ENCODE measurements around the gene MT1G. TPM values are rescaled to one million over a fixed set of nuclear protein-coding genes. Genes with fewer than 3 reads are reported as not detected.
A peak's percentile ranks its signal among the peaks of the same experiment; 100 is the strongest.
"Not testable (repeated sequence)": the region's sequence is repeated elsewhere in the genome, so short reads cannot be mapped to it uniquely, and the experiment has no call there.

The MT1G gene
- total and polyA plus RNA-seq, 7 donors: 2.0 to 2,487 (median 12.9) TPM

GRCh38 chr16:56677474-56677873 lies 9.6 kb upstream of the MT1G start:
- Histone ChIP-seq H3K4me1 (peaks cover 0 to 16% (median 14%) of the 10 kb centered on the region in 4 donors), H3K27me3 (peaks cover 5 to 48% (median 19%) of the 10 kb centered on the region in 3 donors), H3K36me3 (no peaks in the 10 kb centered on the region), H3K9me3 (no peaks in the 10 kb centered on the region), H3K27ac (no peak overlapping the region), H3K4me3 (no peak overlapping the region)
- WGBS, 2 donors: 72 to 80% methylated on average over 3 of the region's 3 CpGs
- no peak for DNase-seq
- intact Hi-C loops (cut with DNase I): no loop called here
- TF ChIP-seq CTCF (IDR thresholded peaks at IDR 0.05) (no peak), POLR2AphosphoS5 (IDR thresholded peaks at IDR 0.05) (no peak), POLR2A (IDR thresholded peaks at IDR 0.05) (no peak), EP300 (IDR thresholded peaks at IDR 0.05) (no peak)

DNA sequence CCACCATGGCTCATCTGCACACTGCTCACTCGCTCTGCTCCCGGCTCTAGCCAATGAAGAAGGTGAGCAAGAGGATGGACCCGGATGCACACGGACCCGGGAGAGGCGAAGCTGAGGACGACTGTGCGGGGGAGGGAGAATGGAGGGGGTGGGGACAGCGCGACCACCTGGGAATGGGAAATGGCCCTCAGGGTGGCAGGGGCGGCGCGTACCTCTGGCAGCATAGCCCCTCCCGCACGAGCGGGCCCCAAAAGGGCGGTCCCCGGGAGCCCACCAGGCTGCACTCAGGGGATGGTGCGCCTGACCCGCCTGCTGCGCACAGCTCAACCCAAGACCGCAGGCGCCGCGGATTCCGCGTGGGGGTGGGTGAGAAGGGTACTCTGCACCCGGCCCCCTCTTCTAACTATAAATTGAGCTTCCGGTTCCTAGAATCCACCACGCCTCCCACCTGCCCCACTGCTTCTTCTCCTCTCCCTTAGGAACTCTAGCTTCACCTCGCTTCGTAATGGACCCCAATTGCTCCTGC lies 7.9 kb upstream of the MT1G start:
- TF ChIP-seq POLR2A (IDR thresholded peaks at IDR 0.05): no peak
- no peak for TF ChIP-seq EP300 (IDR thresholded peaks at IDR 0.05)
- Histone ChIP-seq H3K4me1 (peaks cover 0 to 11% (median 9%) of the 10 kb centered on the region in 4 donors), H3K27me3 (peaks cover 5 to 64% (median 26%) of the 10 kb centered on the region in 3 donors), H3K4me3 (peak overlapping the region in 2 of 4 donors; percentile 1 to 5), H3K9me3 (no peaks in the 10 kb centered on the region), H3K36me3 (no peaks in the 10 kb centered on the region), H3K27ac (no peak overlapping the region)
- 3 to 8% methylated on average over 32 of the region's 32 CpGs for WGBS, 2 donors
- DNase-seq: no peak
- intact Hi-C loops (cut with DNase I): no loop called here

GRCh38 chr16:56674570-56674969 lies 6.7 kb upstream of the MT1G start:
- H3K4me3 ChIP-seq, H3K27ac ChIP-seq, H3K9me3 ChIP-seq, DNase-seq, H3K36me3 ChIP-seq: not testable (repeated sequence)
- H3K27me3 ChIP-seq: peaks cover 5 to 76% (median 37%) of the 10 kb centered on the region in 3 donors
- H3K4me1 ChIP-seq: peaks cover 0 to 14% (median 11%) of the 10 kb centered on the region in 4 donors
- intact Hi-C loops (cut with DNase I): loop anchor here (1.0 kb wide), 1 partner anchor 28 kb away; no protein-coding TSS in a partner anchor
- 88 to 94% methylated on average over 6 of the region's 6 CpGs for WGBS, 2 donors

- WGBS, 2 donors: 36 to 40% methylated on average over 12 of the region's 12 CpGs
- TF ChIP-seq CTCF (IDR thresholded peaks at IDR 0.05): peak in 3 of 4 experiments; percentile 44 to 57 (median 47)
- TF ChIP-seq POLR2A (IDR thresholded peaks at IDR 0.05): no peak
- Histone ChIP-seq H3K4me1 (peaks cover 0 to 19% (median 13%) of the 10 kb centered on the region in 4 donors), H3K27ac (no peak overlapping the region), H3K36me3 (no peaks in the 10 kb centered on the region), H3K9me3 (no peaks in the 10 kb centered on the region), H3K27me3 (peaks cover 5 to 82% (median 44%) of the 10 kb centered on the region in 3 donors), H3K4me3 (no peak overlapping the region)
- no peak for DNase-seq
- intact Hi-C loops (cut with DNase I): loop anchor here (1.0 kb wide), 1 partner anchor 28 kb away; no protein-coding TSS in a partner anchor
Observed at GRCh38 chr16:56673921-56674320, 6.1 kb upstream of the MT1G start.

DNA sequence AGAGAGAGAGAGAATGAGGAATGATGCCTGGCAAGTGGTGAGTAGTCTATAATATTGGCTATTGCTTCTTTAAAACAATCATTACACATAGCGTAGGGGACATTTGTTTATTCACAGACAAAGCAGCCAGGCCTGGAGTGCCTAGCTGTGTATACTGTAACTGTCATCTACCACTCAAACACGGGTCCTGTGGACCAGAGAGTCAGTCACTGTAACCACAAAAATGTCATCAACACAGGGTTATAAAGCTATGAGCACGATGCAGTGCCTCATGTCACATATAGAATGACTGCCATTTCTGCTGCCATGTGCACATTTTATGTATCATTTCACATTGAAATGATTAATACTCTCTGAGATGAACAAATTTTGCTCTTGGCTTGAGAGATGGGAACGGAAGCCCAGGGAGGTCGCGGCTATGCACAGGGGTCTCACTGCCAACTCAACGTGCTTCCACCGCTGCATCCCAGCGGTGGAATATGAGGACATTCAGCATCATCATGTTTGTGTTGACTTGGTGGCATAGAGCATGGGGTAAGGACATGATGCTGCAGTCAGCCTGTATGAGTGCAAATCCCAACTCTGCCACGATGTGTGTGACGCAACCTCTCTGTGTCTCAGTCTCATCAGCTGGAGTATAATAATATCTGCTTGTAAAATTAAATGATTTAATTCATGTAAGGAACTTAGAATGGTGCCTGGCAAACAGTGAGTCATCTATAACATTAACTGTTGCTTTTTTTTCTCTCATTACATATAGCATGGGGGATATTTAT lies 5.1 kb upstream of the MT1G start:
- H3K27ac ChIP-seq: no peak overlapping the region
- H3K27me3 ChIP-seq: peaks cover 5 to 92% (median 54%) of the 10 kb centered on the region in 3 donors
- TF ChIP-seq EP300 (IDR thresholded peaks at IDR 0.05) (no peak), POLR2A (IDR thresholded peaks at IDR 0.05) (no peak), POLR2AphosphoS5 (IDR thresholded peaks at IDR 0.05) (no peak), CTCF (IDR thresholded peaks at IDR 0.05) (no peak)
- H3K36me3 ChIP-seq: no peaks in the 10 kb centered on the region
- no peaks in the 10 kb centered on the region for H3K9me3 ChIP-seq
- intact Hi-C loops (cut with DNase I): no loop called here
- peaks cover 0 to 24% (median 17%) of the 10 kb centered on the region in 4 donors for H3K4me1 ChIP-seq
- 85 to 87% methylated on average over 11 of the region's 11 CpGs for WGBS, 2 donors
- no peak overlapping the region for H3K4me3 ChIP-seq
- DNase-seq: no peak

DNA sequence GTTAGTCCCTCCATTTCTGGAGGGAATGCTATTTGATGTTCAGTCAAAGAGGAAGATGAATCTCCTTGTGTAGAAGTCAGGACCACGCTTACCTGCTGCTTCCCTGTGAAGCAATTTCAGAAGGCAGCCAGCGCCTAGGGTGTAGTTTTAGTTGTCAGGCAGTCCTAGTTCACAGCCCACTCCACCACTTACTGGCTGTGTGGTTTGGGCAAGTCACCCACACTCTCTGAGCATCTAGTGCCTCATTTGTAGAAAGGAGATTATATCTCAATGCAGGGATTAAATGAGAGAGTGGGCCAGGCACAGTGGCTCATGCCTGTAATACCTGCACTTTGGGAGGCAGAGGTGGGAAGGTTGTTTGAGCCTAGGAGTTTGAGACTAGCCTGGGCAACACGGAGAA lies 4.3 kb upstream of the MT1G start:
- H3K27me3 ChIP-seq: peaks cover 9 to 99% (median 61%) of the 10 kb centered on the region in 3 donors
- intact Hi-C loops (cut with DNase I); H3K27ac ChIP-seq; H3K4me3 ChIP-seq; H3K9me3 ChIP-seq; DNase-seq; H3K36me3 ChIP-seq: not testable (repeated sequence)
- 76 to 88% methylated on average over 3 of the region's 3 CpGs for WGBS, 2 donors
- peaks cover 0 to 26% (median 21%) of the 10 kb centered on the region in 4 donors for H3K4me1 ChIP-seq

DNA sequence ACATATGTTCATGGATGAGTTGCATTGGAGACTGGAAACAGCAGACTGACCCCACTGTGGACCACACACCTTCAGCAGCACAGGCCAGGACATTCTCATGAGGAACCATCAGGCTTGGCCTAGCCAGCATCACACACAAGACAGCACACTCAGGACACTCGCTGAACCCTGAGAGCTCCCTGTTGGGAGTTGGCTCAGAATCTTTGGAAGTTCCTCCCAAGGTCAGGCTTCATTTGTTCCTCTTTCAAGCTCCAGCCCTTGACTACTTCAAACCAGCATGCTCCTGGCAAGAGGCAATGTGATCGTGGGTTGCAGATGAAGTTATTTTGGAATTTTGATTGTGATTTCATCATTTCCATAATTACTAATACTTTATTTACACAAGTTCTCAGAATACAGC lies 3.8 kb upstream of the MT1G start:
- H3K36me3 ChIP-seq; H3K9me3 ChIP-seq; H3K4me3 ChIP-seq; intact Hi-C loops (cut with DNase I); H3K27ac ChIP-seq; DNase-seq: not testable (repeated sequence)
- H3K4me1 ChIP-seq: peaks cover 0 to 26% (median 21%) of the 10 kb centered on the region in 4 donors
- peaks cover 9 to 99% (median 63%) of the 10 kb centered on the region in 3 donors for H3K27me3 ChIP-seq
- WGBS, 2 donors: 75 to 88% methylated on average over 2 of the region's 2 CpGs
